HPDE6-E6E7 (cell line): ENCODE data around the gene NUCKS1.

ENCODE experiments used
- DNase-seq: peaks from one replicate; pipeline ENCODE4 v3.0.0; 2011; ENCODE audit warnings: missing footprints; ENCODE audit errors: extremely low spot score

NUCKS1 gene

DNA sequence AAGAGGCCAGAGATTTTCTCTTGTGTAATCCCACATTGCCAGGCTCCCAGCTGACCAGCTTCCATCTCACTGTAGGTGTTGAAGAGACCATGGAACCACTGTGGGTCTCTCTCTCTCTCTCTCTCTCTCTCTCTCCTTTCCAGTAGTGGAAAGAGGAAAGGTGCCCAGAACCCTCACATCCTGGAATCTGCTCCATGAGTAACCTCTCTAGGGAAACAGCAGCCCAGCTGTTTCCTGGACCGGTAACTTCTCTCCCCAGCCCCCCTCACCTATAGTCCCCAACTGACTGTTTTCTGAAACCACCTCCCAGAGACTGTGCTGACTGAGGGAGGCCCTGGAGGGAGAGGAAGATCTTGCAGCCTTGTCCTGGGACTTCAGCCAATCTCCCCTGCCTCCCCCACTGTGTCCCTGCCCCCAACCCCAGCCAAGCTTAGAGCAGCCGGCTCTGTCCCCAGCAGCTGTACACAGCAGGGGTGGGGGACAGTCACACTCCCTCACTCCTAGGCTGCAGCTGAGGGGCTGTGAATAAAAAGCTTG lies 49.0 kb downstream of the NUCKS1 start:
- DNase-seq = no peak

DNA sequence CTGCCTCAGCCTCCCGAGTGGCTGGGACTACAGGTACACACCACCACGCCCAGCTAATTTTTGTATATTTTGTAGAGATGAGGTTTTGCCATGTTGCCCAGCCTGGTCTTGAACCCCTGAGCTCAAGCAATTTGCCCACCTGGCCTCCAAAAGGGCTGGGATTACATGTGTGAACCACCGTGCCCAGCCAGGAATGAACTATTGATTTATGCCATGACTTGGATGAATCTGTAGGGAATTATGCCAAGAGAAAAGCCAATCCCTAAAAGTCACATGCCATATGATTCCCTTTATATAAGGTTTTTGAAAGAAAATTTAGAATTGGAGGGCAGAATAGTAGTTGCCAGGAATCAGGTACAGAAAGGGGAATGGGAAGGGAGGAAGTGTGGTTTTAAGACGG lies 50.6 kb downstream of the NUCKS1 start:
- DNase-seq = no peak

DNA sequence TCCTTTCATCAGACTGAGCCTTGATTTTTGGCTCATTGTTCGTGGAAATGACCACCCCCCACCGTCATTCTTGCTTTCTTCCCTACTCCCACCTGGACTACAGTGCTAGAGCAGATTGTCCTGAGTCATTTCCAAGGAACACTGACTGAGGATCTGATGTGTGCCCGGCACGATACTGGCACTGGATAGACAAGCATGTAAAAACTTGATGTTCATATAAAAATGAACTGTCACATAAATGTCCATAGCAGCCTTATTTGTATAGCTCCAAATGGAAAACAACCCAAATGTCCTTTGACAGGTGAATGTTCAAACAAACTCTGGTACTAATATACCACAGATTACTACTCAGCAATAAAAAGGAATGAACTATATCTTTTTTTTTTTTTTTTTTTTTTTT lies 51.1 kb downstream of the NUCKS1 start:
- no peak for DNase-seq

DNA sequence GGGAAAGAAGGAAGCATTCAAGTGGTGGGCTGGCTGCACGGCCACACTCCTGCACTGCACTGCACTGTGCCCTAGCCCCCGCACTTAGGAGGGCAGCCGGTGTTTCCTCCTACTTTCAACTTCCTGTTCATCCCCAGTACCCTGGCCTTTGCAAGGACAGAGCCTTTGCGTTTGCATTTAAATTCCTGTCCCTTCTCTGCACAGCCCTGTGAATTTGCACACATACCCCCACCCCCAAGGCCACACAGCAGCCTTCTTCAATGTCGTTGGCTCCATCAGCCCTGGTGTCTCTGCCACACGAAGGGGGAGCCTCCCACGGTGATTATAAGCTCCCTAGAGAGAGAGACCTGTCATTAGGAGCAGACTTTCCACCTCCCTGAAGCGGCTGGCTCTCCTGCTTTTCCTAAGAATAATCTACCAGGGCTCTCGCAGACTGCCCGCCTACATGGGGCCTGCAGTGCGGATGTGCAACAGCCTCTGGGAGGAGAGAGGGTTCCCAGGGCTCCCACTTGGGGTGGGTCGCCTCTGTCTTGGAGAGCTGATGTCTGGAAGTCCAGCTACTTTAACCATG lies 56.5 kb downstream of the NUCKS1 start:
- DNase-seq = no peak

DNA sequence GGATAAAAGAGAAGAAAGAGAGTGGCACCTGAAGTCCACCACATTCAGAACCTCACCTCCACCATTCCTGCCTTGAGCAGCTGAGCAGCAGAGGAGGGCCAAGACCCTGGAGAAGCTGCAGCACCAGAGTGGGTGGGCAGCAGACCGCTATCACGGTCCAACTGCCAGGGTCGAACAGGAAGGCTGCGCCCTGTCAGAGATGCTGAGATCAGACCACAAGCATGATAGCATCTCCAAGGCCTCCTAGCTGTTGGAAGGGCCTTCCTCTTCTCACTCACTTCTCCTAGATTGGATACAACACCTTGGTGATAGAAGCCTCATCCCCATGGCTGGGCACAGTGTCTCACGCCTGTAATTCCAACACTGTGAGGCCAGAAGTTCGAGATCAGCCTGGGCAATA lies 57.6 kb downstream of the NUCKS1 start:
- no peak for DNase-seq

DNA sequence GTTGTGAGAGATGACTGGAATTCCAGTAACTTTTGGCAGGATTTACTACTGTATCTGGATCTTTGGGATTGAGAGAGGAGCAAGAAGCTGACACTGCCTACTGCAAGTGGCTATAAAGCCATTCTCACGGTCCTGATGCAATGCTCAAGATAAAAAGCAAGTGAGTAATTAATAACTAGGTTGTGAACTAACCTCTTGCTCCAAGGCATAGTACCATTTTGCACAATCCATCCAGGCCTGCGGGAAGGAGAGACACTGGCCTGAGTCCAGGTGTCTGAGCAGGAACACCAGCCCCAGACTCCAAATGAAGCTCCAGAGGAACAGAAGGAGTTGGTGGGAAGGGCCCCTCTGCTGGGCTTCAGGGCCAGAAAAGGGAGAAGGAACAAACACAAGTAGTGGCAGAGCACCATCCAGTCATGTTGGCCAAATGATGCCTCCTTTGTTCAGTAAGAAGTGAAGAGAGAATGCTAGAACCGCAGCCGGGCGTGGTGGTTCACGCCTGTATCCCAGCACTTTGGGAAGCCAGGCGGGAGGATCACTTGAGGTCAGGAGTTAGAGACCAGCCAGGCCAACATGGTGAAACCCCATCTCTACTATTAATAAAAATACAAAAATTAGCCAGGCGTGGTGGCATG lies 59.7 kb downstream of the NUCKS1 start:
- no peak for DNase-seq

DNA sequence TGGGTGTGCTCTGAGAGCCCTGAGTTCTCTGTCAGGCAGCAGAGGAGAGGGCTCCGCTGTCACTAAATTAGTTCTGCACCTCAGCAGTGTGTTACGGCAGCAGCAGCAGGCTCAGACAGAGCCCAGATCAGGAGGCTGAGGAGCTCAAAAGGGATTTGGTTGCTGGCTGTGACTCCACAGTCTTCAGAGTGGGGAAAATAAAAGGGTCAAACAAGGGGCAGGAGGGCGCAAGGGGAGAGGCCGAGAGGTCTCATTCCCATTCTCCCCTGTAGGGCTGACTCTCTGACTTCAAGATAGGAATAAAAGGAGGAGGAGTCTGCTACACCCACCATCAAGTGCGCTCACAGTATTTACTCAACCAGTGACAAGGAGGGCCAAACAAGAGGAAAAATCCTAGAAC lies 60.5 kb downstream of the NUCKS1 start:
- no peak for DNase-seq

DNA sequence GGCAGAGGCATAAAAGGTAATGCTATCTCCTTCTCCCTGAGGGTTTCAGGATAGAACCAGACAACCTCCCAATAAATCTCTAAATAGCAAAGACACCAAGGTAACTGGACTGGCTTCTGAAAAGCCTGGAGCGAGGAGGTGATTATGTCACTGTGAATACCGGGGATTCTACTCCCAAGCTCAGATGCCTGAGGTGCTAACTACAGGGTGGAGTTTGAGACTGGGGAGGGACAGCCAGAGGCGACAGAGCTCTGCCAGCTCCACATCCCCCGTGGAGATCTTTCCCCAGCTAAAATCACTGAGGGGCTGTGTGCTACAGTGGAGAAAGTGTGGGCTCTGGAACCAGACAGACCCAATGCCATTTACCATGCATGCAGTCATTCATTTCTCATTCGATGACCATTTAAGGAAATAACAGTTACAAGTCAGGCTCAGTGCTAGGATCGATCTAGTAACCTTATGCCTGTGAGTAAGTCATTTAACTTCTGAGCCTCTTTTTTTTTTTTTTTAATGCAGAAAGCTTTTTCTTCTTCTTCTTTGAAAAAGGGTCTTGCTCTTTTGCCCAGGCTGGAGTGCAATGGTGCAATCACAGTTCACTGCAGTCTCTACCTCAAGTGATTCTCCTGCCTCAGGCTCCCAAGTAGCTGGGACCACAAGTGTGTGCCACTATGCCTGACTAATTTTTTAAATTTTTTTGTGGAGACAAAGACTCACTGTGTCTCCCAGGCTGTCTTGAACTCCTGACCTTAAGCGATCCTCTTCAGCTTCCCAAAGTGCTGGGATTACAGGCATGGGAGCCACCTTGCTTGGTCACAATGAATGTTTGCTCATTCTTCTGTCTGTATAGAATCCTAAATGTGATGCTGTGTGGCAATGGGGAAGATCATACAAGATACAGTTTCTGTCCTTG lies 61.6 kb downstream of the NUCKS1 start:
- no peak for DNase-seq

DNA sequence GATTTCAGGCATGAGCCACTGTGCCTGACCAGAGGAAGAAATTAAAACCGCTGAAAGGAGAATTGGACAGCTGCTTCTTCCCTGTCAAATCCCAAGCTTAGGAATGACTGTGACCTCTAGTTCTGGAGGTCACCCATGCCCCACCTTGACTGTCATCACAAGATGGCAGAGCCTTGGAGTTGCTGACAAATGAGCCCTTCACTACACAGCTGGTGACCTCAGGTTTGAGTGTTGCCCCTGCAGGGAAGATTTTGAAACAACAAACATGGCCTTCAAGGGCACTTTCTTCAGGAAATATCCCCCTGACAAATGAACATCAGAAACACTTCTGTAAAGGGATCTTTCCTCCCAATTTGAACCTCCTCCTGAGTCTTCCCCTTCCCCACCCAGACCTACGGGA lies 62.7 kb downstream of the NUCKS1 start:
- no peak for DNase-seq

DNA sequence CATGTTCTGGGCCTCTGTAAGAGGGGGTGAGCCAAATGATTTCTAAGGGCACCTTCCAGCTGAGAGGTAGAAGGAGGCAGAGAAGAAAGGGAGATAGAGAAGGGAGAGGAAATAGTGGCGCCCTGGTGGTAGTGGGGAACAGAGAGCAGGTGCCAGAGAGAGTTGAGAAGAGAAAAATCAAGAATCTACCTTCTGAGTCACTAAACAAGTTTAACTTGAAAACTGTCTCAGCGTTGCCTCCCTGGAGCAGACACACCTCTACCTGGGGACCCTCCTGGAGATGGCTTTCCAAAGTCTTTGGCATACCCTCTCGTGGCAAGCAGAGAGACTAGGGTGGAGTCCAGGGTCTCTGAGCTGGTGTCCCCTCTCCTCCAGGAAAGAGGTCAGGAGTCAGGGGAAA lies 68.6 kb downstream of the NUCKS1 start:
- no peak for DNase-seq

DNA sequence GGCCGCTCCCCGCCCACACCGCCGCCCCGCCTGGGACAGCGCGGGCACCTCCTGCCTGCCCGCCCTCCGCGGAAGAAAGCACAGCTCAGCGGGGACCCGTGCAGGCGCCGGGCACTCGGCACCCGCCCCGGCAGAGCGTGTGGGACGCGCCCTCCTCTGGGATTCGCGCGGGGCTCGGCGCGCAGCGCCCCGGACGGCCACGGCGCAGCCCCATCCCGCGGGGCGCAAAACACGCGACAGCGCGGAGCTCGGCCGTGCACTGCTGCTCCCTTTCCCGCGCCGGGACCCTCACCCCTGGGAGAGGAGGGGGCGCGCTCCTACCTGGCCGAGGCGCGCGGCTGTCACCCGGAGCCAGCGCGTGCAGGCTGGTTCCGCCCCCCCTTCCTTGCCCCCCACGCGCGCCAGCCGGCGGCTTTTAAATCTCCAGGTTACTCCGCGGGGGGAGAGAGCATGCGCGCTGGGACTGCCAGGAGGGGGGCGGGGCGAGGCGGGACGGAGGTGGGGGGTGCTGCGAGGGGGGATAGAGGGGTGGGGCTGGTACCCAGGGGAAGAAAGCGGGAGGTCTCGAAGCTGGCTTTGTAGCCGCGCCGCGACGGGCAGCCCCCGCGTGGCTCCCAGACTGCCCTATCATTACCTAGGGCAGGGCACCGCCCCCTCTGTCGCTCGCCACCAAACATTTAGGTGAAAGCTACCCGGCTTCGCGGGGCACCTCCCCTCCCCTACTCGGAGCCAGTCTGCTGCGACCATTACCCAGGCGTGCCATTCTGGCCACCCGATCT lies 69.7 kb downstream of the NUCKS1 start, which contains the start of gene SLC45A3:
Gene SLC45A3, minus strand, starts transcription at position 437 of the 779 bp plus-strand sequence. CDS start 15,853 bp downstream, outside the sequence.
- no peak for DNase-seq

DNA sequence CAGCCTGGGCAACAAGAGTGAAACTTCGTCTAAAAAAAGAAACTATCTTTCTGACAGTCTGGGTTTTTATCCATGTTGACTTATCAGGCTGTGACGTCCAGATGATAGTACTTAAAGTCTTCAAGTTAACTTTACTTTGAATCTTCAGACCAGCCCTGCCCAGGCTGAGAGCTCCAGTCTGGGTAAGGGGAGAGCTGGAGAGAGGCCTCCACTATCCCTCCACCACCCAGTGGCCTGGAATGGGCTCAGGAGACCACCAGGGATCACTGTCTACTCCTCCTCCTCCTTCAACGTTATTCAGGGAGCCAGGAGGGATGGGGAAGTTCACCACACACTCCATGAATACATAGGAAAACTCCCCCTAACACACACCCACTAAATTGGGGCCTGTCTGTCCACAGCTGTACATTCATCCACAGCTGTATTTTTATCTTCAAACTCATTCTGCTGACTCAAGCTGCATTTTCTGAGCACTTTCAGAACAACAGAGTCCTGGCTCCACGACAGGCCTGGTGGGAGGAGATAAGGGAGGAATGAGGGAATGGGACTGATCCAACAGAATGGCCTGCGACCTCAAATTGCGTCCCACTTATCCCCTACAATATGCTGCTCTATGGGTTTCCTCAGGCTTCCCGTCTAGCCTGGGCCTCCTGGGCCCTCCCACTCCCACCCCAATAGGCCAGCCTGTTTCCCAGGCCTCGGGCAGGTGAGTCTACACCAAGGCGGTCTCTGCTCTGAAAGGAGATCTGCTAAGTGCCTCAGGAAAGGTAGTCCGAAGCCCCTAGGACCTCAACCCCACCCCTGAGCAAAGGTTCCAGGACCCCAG lies 71.5 kb downstream of the NUCKS1 start:
- DNase-seq = no peak

DNA sequence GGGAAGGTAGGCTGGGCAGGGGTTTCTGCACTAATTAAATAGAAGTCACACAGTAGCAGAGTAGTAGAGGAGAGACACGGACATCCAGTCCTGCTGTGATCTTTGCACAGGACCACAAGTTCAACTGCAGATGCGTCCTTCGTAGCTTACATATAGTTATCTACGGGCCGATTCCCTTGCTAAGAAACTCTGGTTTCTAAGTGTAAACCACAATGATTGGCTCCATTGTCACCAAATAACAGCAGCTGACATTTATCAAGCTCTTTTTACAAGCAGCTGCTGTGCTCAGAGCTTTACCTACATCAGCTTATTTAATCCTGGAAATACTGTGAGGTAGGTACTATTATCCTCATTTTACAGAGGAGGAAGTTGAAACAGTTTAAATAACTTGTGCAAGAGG lies 72.8 kb downstream of the NUCKS1 start:
- no peak for DNase-seq

DNA sequence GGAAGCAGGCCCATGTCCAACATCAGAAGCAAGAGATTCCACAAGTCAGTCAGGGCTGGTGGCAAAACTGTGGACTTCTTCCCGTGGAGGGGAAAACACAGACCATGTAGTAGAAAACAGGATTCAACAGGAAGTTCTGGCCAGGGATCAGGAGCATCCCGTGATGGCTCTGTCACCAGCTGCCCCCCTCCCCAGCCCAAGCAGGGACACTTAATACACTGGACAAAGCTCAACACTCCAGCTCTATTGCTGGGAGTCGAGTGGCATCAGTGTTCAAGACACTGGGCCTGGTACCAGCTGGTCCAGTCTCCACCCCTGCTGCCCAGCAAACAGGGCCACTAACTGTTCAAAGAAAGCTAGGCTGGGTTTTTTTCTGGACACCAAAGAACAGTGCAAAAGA lies 73.4 kb downstream of the NUCKS1 start:
- DNase-seq = no peak

DNA sequence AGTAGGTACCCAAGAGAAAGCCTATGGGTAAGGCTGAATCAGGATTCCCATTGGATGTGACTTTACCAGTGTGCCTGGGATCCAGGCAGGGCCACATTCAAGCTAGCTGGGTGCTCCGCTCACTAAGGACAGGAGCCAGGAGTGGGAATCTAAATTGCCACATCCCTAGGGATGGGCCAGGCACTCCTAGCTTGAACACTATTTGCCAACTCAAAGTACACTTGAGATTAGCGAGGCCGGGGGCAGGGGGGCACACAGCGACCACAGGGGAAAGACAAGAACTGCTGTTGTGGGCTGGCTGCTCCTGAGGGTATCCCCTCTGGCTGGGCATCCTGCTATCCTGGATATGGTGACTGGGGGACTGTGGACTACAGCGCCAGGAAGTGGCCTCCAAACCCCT lies 74.0 kb downstream of the NUCKS1 start:
- DNase-seq = no peak

DNA sequence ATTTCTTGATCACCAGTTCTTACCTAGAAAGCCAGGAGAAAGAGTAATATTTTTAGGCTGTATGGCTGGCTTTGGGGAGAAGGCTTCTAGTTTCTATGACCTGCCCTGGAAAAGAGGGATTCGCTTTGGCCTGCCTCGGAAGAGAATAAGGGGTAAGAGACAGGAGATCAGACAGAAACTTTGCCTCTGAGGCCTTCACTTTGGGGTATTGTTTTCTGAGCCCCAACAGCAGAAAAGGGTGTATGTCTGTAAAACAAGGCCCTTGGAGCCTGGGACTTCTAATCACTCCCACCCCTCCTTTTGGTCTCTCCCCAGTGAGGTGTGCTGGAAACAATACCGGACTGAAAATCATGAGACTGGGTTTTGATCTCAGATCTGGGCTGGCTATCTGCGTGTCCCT lies 74.7 kb downstream of the NUCKS1 start:
- DNase-seq = no peak

DNA sequence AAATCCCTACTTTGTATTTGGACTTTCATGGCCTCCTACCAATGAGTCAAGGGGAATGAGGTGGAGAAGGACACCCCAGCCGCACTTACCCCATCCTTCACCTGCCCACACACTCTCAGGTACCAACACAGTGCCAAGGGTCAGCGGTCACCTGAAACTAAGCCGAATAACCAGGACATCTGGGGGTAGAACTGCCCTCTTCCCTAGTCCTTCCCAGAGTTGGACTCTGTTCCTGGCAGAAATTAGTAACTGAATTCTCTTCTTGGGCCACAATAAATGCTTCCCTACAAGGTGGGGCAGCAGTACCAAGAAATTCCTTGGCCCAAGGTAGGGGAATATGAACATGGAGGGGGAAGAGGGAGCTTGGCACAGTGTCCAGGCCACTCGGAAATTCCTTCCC lies 77.0 kb downstream of the NUCKS1 start:
- no peak for DNase-seq

DNA sequence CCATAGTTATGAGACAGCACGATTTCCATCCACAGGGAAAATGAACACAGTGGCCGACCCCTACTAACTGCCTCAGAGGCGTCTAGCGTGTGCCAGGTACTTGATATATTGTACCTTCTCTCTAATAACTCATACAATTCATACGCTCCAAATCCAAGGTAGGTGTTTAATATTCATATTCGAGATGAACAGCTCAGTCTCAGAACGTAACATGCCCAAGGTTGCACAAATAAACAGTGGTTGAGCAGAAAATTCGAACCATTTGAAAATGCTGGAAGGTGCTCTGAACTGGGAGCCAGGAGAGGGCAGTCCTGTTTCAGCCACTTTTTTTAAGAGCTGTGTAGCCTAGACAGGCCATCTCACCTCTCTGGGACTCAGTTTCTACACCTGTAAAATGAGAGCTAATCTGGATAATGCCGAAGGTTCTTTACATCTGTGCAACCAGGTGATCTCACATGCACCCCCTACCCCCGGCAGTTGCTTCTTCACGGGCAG lies 77.5 kb downstream of the NUCKS1 start:
- no peak for DNase-seq

DNA sequence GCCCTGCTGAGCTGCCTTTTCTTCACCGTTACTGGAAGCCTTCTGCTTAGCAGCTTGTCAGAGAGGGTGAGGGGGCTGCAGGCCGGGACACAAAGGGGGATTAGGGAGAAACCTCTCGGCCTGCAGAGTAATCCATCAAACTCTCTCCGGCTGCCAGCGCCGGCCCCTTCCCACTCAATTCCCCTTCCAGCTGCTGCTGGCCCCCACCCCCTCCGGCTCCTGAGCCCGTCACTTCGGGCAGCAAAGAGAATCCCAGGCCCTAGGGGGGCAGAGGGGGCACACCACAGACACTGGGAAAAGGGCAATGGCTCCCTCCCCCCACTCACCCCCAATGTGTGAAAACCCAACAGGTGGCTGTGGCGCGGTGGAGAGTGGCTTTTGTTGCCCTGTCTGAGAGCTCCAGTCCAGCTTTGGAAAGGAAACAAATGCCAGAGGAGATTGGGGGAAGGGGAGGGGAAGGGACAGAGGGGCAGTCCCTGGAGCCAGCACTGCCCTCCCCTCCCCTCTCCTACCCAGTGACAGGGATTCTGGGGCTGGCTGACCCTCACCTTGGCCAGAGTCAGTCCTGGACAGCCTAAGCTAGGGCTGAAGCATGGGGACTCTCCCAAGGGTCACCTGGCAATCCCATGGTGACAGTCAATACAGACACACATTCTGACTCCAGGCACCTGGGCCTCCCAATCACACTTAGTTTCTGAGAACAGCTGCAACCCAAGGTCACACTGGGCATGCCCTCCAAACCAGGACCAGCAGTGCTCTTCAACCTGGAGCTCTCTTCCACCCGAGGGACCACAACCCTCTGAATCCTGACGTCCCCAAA lies 79.2 kb downstream of the NUCKS1 start:
- DNase-seq = no peak

DNA sequence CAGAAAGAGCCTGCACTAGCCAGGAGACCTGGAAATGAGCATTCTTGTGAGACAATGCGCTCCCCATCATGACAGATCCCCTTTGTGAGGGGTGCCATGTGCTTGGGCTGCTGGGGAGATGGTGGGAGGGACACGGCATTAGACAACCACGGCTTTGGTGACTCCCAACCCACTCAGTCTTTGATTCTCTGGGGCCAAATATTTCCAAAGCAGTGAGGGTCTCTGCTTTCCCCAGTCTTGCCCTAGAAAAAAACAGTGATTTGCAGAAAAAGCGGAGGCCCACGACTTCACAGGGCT lies 79.9 kb downstream of the NUCKS1 start:
- DNase-seq = no peak
